ENCODE data around the gene CACNG6. TPM values are rescaled to one million over a fixed set of nuclear protein-coding genes. Genes with fewer than 3 reads are reported as not detected.

The CACNG6 gene
- total and polyA plus RNA-seq, 5 experiments from 2014 or later: not detected

- Mint-ChIP-seq H3K27ac (no peak overlapping the region), H3K9me3 (peaks cover 0 to 3% (median 0%) of the 10 kb centered on the region in 9 donors), H3K4me1 (peaks cover 4 to 9% (median 6%) of the 10 kb centered on the region in 4 donors), H3K36me3 (peaks cover 0 to 4% (median 0%) of the 10 kb centered on the region in 3 donors), H3K27me3 (peaks cover 13 to 40% (median 29%) of the 10 kb centered on the region in 5 donors), H3K4me3 (peak overlapping the region in 1 of 10 donors; percentile 54)
- ATAC-seq: no peak
- POLR2A ChIA-PET: no interaction called here
- DNase-seq: no peak
These were observed 1.6 kb upstream of the CACNG6 start for GRCh38 chr19:53989600-53990533.

GRCh38 chr19:53992211-53992610, 774 bp downstream of the CACNG6 start:
- Mint-ChIP-seq H3K36me3 (peaks cover 0 to 4% (median 0%) of the 10 kb centered on the region in 3 donors), H3K4me1 (peaks cover 4 to 9% (median 6%) of the 10 kb centered on the region in 4 donors), H3K27ac (peak overlapping the region in 1 of 10 donors; percentile 27), H3K27me3 (peaks cover 21 to 52% (median 46%) of the 10 kb centered on the region in 5 donors), H3K9me3 (peaks cover 0 to 3% (median 0%) of the 10 kb centered on the region in 9 donors), H3K4me3 (peak overlapping the region in 8 of 10 donors; percentile 6 to 77 (median 50))
- POLR2A ChIA-PET: no interaction called here
- ATAC-seq: no peak
- DNase-seq: no peak

- ATAC-seq (no peak), DNase-seq (no peak)
- Mint-ChIP-seq H3K9me3 (peaks cover 0 to 3% (median 0%) of the 10 kb centered on the region in 9 donors), H3K36me3 (peaks cover 0 to 4% (median 0%) of the 10 kb centered on the region in 3 donors), H3K4me1 (peaks cover 4 to 9% (median 6%) of the 10 kb centered on the region in 4 donors), H3K27me3 (peaks cover 26 to 57% (median 52%) of the 10 kb centered on the region in 5 donors), H3K27ac (no peak overlapping the region), H3K4me3 (peak overlapping the region in 1 of 10 donors; percentile 52)
- POLR2A ChIA-PET: no interaction called here
These were observed 1.4 kb downstream of the CACNG6 start for GRCh38 chr19:53992815-53993214.

DNA sequence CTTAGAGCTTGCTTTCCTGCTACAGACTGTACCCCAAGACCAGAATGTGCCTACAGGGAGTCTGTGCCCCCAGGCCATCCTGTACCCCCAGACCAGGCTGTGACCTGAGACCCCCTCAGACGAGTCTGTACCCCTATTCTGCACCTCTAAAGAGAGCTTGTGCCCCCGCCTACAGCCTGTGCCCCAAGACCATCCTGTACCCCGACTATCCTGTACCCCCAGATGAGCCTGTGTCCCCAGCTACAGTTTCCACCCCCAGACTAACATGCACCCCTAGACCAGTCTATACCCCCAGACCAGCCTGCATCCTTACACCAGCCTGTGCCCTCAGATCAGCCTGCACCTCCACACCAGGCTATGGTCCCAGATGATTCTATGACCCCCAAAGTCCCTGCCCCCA, 2.0 kb downstream of the CACNG6 start:
- DNase-seq (no peak), ATAC-seq (no peak)
- H3K4me1 Mint-ChIP-seq: peaks cover 4 to 9% (median 6%) of the 10 kb centered on the region in 4 donors
- no peak overlapping the region for H3K27ac Mint-ChIP-seq
- peaks cover 0 to 3% (median 0%) of the 10 kb centered on the region in 9 donors for H3K9me3 Mint-ChIP-seq
- H3K27me3 Mint-ChIP-seq: peaks cover 29 to 58% (median 52%) of the 10 kb centered on the region in 5 donors
- POLR2A ChIA-PET: no interaction called here
- no peak overlapping the region for H3K4me3 Mint-ChIP-seq
- H3K36me3 Mint-ChIP-seq: peaks cover 0 to 4% (median 0%) of the 10 kb centered on the region in 3 donors

DNA sequence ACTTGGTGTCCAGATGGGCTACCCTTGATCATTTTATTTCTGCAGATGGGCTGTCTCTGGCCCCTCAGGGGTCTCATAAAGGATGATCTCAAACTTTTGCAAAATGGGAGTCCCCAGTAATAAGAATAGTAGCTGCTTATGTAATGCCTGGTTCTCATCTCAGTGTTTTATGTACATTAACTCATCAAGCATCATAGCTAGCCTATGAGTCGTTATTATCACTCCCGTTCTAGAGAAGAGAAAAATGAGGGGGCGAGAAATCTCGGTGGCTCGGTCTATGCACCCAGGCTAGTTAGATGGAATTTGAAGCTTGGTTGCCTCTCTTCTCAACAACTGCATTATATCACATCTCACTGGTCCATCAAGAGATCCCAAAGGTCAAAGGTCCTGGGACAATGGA, 3.4 kb downstream of the CACNG6 start:
- POLR2A ChIA-PET: no interaction called here
- Mint-ChIP-seq H3K4me1 (peaks cover 4 to 7% (median 6%) of the 10 kb centered on the region in 4 donors), H3K27ac (no peak overlapping the region), H3K36me3 (peaks cover 0 to 4% (median 0%) of the 10 kb centered on the region in 3 donors), H3K9me3 (peaks cover 0 to 2% (median 0%) of the 10 kb centered on the region in 9 donors), H3K4me3 (no peak overlapping the region), H3K27me3 (peaks cover 32 to 70% (median 60%) of the 10 kb centered on the region in 5 donors)
- ATAC-seq (no peak), DNase-seq (no peak)

DNA sequence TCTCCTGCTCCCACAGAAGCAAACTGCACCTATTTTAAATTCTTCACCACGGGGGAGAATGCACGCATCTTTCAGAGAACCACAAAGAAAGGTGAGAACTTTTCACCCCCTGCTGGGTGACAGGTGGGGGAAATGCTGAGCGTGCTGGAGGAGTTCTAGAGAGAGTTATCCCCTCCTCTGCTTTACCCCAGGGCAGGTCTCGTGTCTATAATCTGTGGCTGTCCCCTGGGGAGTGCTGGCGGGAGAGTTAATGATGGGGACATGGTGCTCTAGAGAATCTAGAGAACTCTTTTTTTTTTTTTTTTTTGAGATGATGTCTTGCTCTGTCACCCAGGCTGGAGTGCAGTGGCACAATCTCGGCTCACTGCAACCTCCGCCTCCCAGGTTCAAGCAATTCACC, 6.8 kb downstream of the CACNG6 start:
- no peaks in the 10 kb centered on the region for H3K4me1 Mint-ChIP-seq
- POLR2A ChIA-PET: no interaction called here
- H3K27ac Mint-ChIP-seq: no peak overlapping the region
- H3K4me3 Mint-ChIP-seq: no peak overlapping the region
- peaks cover 0 to 2% (median 0%) of the 10 kb centered on the region in 9 donors for H3K9me3 Mint-ChIP-seq
- H3K27me3 Mint-ChIP-seq: peaks cover 43 to 85% (median 67%) of the 10 kb centered on the region in 5 donors
- DNase-seq (no peak), ATAC-seq (no peak)
- no peaks in the 10 kb centered on the region for H3K36me3 Mint-ChIP-seq

GRCh38 chr19:53999694-54000093, 8.3 kb downstream of the CACNG6 start:
- Mint-ChIP-seq H3K27me3 (peaks cover 34 to 72% (median 56%) of the 10 kb centered on the region in 5 donors), H3K27ac (no peak overlapping the region), H3K4me3 (no peak overlapping the region), H3K9me3 (peaks cover 0 to 2% (median 0%) of the 10 kb centered on the region in 9 donors), H3K36me3 (no peaks in the 10 kb centered on the region), H3K4me1 (no peaks in the 10 kb centered on the region)
- DNase-seq (no peak), ATAC-seq (no peak)
- POLR2A ChIA-PET: no interaction called here

GRCh38 chr19:54001496-54001895, 10.1 kb downstream of the CACNG6 start:
- Mint-ChIP-seq H3K27me3 (peaks cover 27 to 54% (median 38%) of the 10 kb centered on the region in 5 donors), H3K27ac (no peak overlapping the region), H3K4me3 (no peak overlapping the region), H3K9me3 (peaks cover 0 to 2% (median 0%) of the 10 kb centered on the region in 9 donors), H3K36me3 (no peaks in the 10 kb centered on the region), H3K4me1 (no peaks in the 10 kb centered on the region)
- no peak for ATAC-seq
- POLR2A ChIA-PET: no interaction called here
- no peak for DNase-seq

DNA sequence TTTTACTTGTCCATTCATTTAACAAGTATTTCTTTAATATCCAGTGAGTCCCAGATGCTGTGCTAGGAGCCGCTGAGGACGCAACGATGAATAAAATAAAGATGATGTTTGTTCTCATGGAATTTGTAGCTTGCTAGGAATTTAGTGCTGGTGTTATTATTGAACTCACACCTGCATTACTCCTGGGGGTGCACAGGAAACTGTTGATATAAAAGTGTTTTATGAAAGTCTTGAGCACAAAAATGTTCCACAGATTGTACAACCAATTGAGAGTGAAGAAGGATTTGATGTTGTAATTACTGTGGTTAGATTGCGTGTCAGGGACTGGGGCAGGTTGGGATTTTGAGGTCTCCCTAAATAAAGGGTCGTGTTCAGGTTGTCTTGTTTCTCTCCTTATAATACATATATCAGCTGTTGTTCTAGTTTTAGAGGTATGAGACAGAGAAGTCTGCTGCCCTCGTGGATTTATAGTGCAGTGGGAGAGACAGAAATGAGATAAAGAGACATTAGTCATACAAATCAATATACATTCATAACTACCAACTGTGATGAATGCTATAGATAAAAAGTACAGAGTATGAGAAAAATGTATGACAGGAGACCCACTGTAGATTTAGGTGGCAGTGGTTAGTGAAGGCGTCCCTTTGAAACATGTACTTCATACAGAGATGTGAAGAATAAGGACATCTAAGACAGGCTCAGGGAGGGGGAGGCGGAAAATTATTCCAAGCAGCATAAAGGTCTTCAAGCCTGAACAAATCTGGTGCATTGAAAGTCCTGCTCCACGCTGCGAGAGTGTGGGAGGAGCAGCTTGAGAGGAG, 11.3 kb downstream of the CACNG6 start:
- POLR2A ChIA-PET: no interaction called here
- ATAC-seq (no peak), DNase-seq (no peak)
- Mint-ChIP-seq H3K4me1 (no peaks in the 10 kb centered on the region), H3K27me3 (peaks cover 24 to 57% (median 42%) of the 10 kb centered on the region in 5 donors), H3K36me3 (no peaks in the 10 kb centered on the region), H3K4me3 (no peak overlapping the region), H3K9me3 (peaks cover 0 to 2% (median 0%) of the 10 kb centered on the region in 9 donors), H3K27ac (peak overlapping the region in 1 of 10 donors; percentile 35)

GRCh38 chr19:54009440-54009839, 18.0 kb downstream of the CACNG6 start:
- no peak overlapping the region for H3K4me3 Mint-ChIP-seq
- no peak for ATAC-seq
- H3K27me3 Mint-ChIP-seq: peaks cover 12 to 59% (median 45%) of the 10 kb centered on the region in 5 donors
- peaks cover 0 to 2% (median 0%) of the 10 kb centered on the region in 3 donors for H3K36me3 Mint-ChIP-seq
- DNase-seq: no peak
- peaks cover 0 to 3% (median 0%) of the 10 kb centered on the region in 9 donors for H3K9me3 Mint-ChIP-seq
- H3K4me1 Mint-ChIP-seq: no peaks in the 10 kb centered on the region
- no peak overlapping the region for H3K27ac Mint-ChIP-seq
- POLR2A ChIA-PET: no interaction called here

GRCh38 chr19:54010474-54010873, 19.0 kb downstream of the CACNG6 start:
- ATAC-seq: no peak
- no peak for DNase-seq
- Mint-ChIP-seq H3K4me1 (no peaks in the 10 kb centered on the region), H3K9me3 (peaks cover 0 to 3% (median 0%) of the 10 kb centered on the region in 9 donors), H3K4me3 (no peak overlapping the region), H3K27ac (no peak overlapping the region), H3K27me3 (peaks cover 14 to 69% (median 47%) of the 10 kb centered on the region in 5 donors), H3K36me3 (peaks cover 0 to 2% (median 0%) of the 10 kb centered on the region in 3 donors)
- POLR2A ChIA-PET: no interaction called here

GRCh38 chr19:54011507-54012211, 20.2 kb downstream of the CACNG6 start:
- Mint-ChIP-seq H3K27ac (no peak overlapping the region), H3K4me1 (no peaks in the 10 kb centered on the region), H3K9me3 (peaks cover 0 to 3% (median 0%) of the 10 kb centered on the region in 9 donors), H3K36me3 (peaks cover 0 to 2% (median 0%) of the 10 kb centered on the region in 3 donors), H3K27me3 (peaks cover 16 to 79% (median 57%) of the 10 kb centered on the region in 5 donors), H3K4me3 (no peak overlapping the region)
- DNase-seq (no peak), ATAC-seq (no peak)
- POLR2A ChIA-PET: no interaction called here

Measured in naive thymus-derived CD8-positive, alpha-beta T cell (primary cell).